ENCODE data around the gene RAB3IL1. TPM values are rescaled to one million over a fixed set of nuclear protein-coding genes. Genes with fewer than 3 reads are reported as not detected.

Gene RAB3IL1
- total RNA-seq, 2 experiments from 2014 or later = not detected

DNA sequence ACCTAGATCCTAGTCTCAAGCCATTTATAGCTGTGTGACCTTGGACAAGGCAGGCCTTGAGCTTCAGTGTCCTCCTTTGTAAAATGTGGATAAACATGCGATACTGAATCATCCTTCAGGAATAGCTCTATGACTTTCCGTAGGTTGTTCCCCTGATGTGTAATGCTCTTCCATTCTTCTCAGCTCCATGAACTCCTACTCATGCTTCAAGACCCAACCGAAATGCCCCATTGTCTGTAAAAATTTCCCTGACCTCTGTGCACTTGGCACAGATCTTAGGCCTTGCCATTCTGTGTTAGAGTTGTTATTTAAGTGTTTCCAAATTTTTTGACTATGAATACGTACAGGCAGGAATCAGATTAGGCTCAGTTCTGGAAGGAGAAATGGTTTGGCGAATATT, 29.5 kb upstream of the RAB3IL1 start:
- Mint-ChIP-seq H3K36me3 (ENCODE audit: low read depth) (no peaks in the 10 kb centered on the region), H3K27me3 (peaks cover 13% of the 10 kb centered on the region)

GRCh38 chr11:61945191-61945590, 27.8 kb upstream of the RAB3IL1 start:
- intact Hi-C loops (cut with DNase I, micrococcal nuclease) = loop anchor here in 1 of 2 experiments (5.0 kb wide), 1 partner anchor 48 kb away; no protein-coding TSS in a partner anchor
- Mint-ChIP-seq H3K4me3 (no peak overlapping the region), H3K9me3 (no peaks in the 10 kb centered on the region), H3K4me1 (ENCODE audit: low read depth) (no peaks in the 10 kb centered on the region), H3K27ac (no peak overlapping the region), H3K36me3 (ENCODE audit: low read depth) (no peaks in the 10 kb centered on the region), H3K27me3 (peaks cover 10% of the 10 kb centered on the region)
- ChIA-PET CTCF (interaction anchor here (3.4 to 3.5 kb wide), 2 partner anchors 46 to 137 kb away, joined by 44 to 73 read pairs; no protein-coding TSS in a partner anchor), POLR2A (no interaction called here)
- Histone ChIP-seq H3K4me1 (ENCODE audit: insufficient read depth, low read length) (peaks cover 8% of the 10 kb centered on the region), H3K27me3 (ENCODE audit: control insufficient read depth in 1 of 2, insufficient read depth in 2 of 2, low read length in 2 of 2) (no peaks in the 10 kb centered on the region), H3K9me3 (ENCODE audit: control insufficient read depth in 1 of 2, insufficient read depth in 1 of 2, low read length in 2 of 2) (no peaks in the 10 kb centered on the region), H3K27ac (ENCODE audit: low read depth in 1 of 2, low read length in 2 of 2) (no peak overlapping the region), H3K4me3 (ENCODE audit: low read length) (no peak overlapping the region), H3K36me3 (ENCODE audit: insufficient read depth, low read length) (no peaks in the 10 kb centered on the region)
- ATAC-seq (ENCODE audit: poor library complexity) = no peak
- no peak for TF ChIP-seq CTCF (IDR thresholded peaks at IDR 0.05)
- DNase-seq = no peak

More for the DNA sequence above, 29.5 kb upstream of the RAB3IL1 start:
- no peak for DNase-seq
- no peaks in the 10 kb centered on the region for H3K9me3 Mint-ChIP-seq
- Histone ChIP-seq H3K4me3 (ENCODE audit: low read length) (no peak overlapping the region), H3K9me3 (ENCODE audit: control insufficient read depth in 1 of 2, insufficient read depth in 1 of 2, low read length in 2 of 2) (no peaks in the 10 kb centered on the region), H3K4me1 (ENCODE audit: insufficient read depth, low read length) (peaks cover 8% of the 10 kb centered on the region), H3K27ac (ENCODE audit: low read depth in 1 of 2, low read length in 2 of 2) (no peak overlapping the region), H3K27me3 (ENCODE audit: control insufficient read depth in 1 of 2, insufficient read depth in 2 of 2, low read length in 2 of 2) (peaks cover 0 to 3% of the 10 kb centered on the region in 2 experiments), H3K36me3 (ENCODE audit: insufficient read depth, low read length) (no peaks in the 10 kb centered on the region)
- no peaks in the 10 kb centered on the region for H3K4me1 Mint-ChIP-seq (ENCODE audit: low read depth)
- TF ChIP-seq CTCF (IDR thresholded peaks at IDR 0.05) = no peak
- ChIA-PET POLR2A (interaction anchor here (0.7 to 3.6 kb wide), 4 partner anchors 8 to 78 kb away, joined by 3 to 20 read pairs (median 4); partner anchors contain the start of gene FTH1), CTCF (interaction anchor here (0.6 to 3.5 kb wide), 20 partner anchors 9 to 368 kb away, joined by 3 to 73 read pairs (median 6); partner anchors contain the start of gene FTH1)
- H3K4me3 Mint-ChIP-seq = no peak overlapping the region
- no peak for ATAC-seq (ENCODE audit: poor library complexity)
- H3K27ac Mint-ChIP-seq = no peak overlapping the region
- intact Hi-C loops (cut with DNase I, micrococcal nuclease) = loop anchor here (1.0 to 5.0 kb wide), 5 partner anchors 48 to 150 kb away; no protein-coding TSS in a partner anchor

GRCh38 chr11:61940466-61940865, 23.1 kb upstream of the RAB3IL1 start:
- Histone ChIP-seq H3K9me3 (ENCODE audit: control insufficient read depth in 1 of 2, insufficient read depth in 1 of 2, low read length in 2 of 2) (peaks cover 6 to 9% of the 10 kb centered on the region in 2 experiments), H3K27ac (ENCODE audit: low read depth in 1 of 2, low read length in 2 of 2) (no peak overlapping the region), H3K27me3 (ENCODE audit: control insufficient read depth in 1 of 2, insufficient read depth in 2 of 2, low read length in 2 of 2) (no peaks in the 10 kb centered on the region), H3K36me3 (ENCODE audit: insufficient read depth, low read length) (no peaks in the 10 kb centered on the region), H3K4me3 (ENCODE audit: low read length) (no peak overlapping the region), H3K4me1 (ENCODE audit: insufficient read depth, low read length) (no peaks in the 10 kb centered on the region)
- peaks cover 6% of the 10 kb centered on the region for H3K9me3 Mint-ChIP-seq
- no peaks in the 10 kb centered on the region for H3K36me3 Mint-ChIP-seq (ENCODE audit: low read depth)
- CTCF ChIA-PET = interaction anchor here (0.5 to 1.5 kb wide), 2 partner anchors 42 to 92 kb away, joined by 3 read pairs; no protein-coding TSS in a partner anchor
- DNase-seq = no peak
- peaks cover 9% of the 10 kb centered on the region for H3K27me3 Mint-ChIP-seq
- no peak for ATAC-seq (ENCODE audit: poor library complexity)
- POLR2A ChIA-PET = no interaction called here
- no peak for TF ChIP-seq CTCF (IDR thresholded peaks at IDR 0.05)
- no peak overlapping the region for H3K27ac Mint-ChIP-seq
- intact Hi-C loops (cut with DNase I, micrococcal nuclease) = no loop called here
- H3K4me1 Mint-ChIP-seq (ENCODE audit: low read depth) = no peaks in the 10 kb centered on the region
- no peak overlapping the region for H3K4me3 Mint-ChIP-seq
